HG03108 (cell line): ENCODE data around the gene NR3C1.
A peak's percentile ranks its signal among the peaks of the same experiment; 100 is the strongest.

ENCODE experiments used
- ATAC-seq: cut with Tn5 transposase; IDR thresholded peaks from one replicate; pipeline ENCODE4 v1.9.1; 2021; ENCODE audit warnings: moderate library complexity; ENCODE audit not compliant: unreplicated experiment

Gene NR3C1

GRCh38 chr5:143239882-143240518, 163.5 kb downstream of the NR3C1 start:
- no peak for ATAC-seq

- ATAC-seq, result no peak
These were observed 164.9 kb downstream of the NR3C1 start for GRCh38 chr5:143238620-143239019.

- ATAC-seq, result no peak
These were observed 165.8 kb downstream of the NR3C1 start for GRCh38 chr5:143237664-143238063.

GRCh38 chr5:143236682-143237081, 166.8 kb downstream of the NR3C1 start:
- ATAC-seq, result no peak

DNA sequence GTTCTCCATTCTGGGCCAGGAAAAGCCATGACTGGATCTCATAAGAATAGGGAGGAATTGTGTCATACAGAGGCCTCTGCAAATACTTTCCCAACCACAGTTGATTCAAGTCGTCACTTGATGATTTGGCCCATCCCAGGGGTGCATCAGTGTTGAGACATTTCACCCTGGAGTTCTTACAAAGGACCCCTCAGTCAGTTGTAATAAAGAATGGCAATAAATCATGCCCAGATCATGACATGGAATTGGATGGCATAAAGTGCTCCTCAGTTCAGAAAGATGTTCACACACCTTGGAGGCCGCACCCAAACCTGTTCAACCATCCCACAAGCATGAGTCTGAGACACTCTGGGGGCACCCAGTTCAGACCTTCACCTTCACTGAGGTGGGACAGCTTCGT, 168.1 kb downstream of the NR3C1 start:
- no peak for ATAC-seq

GRCh38 chr5:143234162-143234842, 169.2 kb downstream of the NR3C1 start:
- ATAC-seq, result no peak

GRCh38 chr5:143233031-143233430, 170.5 kb downstream of the NR3C1 start:
- no peak for ATAC-seq

GRCh38 chr5:143231973-143232812, 171.3 kb downstream of the NR3C1 start:
- ATAC-seq, result peak; percentile 26

DNA sequence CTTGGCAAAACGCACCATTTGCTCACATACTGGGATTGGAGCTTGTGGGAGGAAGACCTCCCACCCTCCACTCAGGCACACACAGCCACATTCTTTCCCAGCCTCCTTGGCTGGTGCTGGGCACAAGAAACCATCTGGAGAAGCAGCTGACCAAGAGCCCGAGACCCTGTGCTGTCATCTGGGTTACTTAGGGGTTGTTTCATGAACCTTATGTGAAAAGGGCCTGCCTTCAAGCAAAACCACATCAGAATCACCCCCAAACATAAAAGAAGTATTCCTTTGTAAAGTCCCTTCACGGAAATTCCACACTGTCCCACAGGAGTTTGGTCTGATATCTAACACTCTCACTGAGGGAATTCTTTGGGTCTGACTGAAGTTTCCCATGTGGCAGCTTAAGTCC, 172.1 kb downstream of the NR3C1 start:
- ATAC-seq, result no peak

GRCh38 chr5:143230676-143230996, 172.8 kb downstream of the NR3C1 start:
- ATAC-seq, result no peak

DNA sequence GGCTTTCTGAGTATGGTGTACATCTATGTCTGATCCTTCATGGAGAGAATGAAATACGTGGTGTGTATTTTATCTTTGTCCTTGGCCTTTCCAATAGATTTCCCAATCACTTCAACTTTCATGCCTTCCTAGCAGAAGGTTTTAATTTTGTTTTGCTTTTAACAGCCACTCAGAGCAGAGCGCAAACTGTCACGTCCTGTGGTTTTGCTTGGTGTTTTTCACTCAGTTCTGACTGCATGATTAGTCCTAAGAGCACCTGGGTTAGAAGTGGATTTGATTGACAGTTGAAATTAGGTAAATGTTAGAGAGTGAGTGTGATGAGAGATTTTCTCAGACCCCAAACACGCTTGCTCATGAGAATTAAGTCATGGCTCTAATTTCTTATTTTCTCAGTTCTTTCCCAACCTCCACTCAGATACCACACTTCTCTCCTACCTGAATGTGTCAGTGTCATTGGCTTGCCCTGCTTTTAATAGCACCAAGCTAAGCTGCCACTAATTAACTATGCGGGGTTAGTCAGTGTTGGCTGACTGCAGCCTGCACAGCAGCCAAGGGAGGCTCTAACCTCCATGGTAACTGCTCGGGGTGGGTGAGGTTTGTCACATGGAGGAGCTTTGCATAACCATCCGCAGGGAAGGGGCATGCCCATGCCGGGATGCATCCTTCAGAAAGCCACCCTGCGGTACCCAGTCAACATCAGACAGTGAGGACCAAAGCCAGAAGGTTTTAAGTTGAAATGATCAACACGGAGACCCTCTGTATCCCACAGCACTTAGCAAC, 173.4 kb downstream of the NR3C1 start:
- peak; percentile 80 for ATAC-seq

DNA sequence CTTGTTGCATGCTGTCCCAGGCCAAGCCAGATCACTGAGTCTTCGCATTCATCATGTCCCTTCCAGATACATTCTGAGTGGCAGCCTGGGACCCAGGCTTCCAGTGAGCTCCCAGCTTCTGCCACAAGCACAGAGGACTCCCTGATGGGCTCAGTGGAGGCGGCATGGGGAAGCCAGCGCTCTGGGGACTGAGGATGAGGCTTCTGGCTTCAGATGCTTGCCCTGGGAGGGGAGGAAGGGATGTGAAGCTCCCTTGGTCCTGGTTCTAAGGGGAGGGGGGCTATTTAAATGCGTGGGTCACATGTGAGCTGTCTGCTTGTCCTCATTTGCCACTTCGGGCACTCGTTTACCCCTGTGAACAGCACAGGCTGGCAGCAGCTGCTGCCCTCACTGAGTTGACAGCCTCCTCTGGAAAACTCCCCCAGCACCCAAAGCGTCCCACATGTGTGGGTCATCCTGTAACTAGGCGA, 174.0 kb downstream of the NR3C1 start:
- ATAC-seq, result peak; percentile 32

DNA sequence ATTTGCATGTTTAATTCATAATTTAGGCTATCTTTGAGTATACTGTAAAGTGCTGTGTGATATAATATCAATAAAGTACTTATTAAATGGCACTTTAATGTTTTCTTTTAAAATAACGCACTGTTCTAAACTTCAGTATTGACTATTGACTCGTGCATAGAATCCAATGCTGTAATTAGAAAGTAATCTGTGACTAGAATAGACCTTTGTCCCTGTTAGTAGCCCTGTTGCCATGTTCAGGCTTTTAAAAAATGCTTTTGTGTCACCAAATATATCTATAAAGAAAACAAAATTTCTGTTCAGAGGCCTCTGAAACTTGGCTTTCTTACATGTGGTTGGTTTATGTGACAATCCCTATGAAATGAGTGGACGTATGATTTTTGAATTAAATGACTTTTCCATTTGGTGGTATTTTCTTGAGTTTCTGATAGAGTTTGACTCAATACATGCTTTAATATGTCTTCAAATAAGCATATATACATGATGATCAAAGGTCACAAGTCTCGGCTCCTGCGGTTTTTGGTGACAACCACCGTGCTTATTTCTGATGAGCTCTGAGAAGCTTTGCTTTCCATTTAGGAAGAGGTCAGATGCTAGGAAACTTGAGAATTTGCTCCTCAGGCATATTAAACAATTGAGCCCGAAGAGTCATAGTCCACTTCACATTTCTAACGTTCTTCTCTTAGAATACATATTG, 174.7 kb downstream of the NR3C1 start:
- ATAC-seq, result no peak
